T-helper 2 cell treated with Interferon-gamma antibody and Interleukin-4, amounts not matched to agents 100 ng/mL and 5 ng/mL, for 36 hours (primary cell): ENCODE measurements around the gene SLC38A9. TPM values are rescaled to one million over a fixed set of nuclear protein-coding genes. Genes with fewer than 3 reads are reported as not detected.

Experiments
- intact Hi-C: fragments of 100-400 bp; cut with micrococcal nuclease; formaldehyde crosslinking; loops from one replicate; pipeline ENCODE4 v1.15.1; 2023
- total RNA-seq: library from RNA; stranded (reverse); gene quantifications from 2 replicates; pipeline ENCODE4 v1.2.3, GENCODE V29; 2022

The SLC38A9 gene
- total RNA-seq, 1 donor from 2014 or later = 28.2 TPM

GRCh38 chr5:55668356-55668755, 43.8 kb downstream of the SLC38A9 start:
- intact Hi-C loops = no loop called here

GRCh38 chr5:55667938-55668337, 44.2 kb downstream of the SLC38A9 start:
- intact Hi-C loops = no loop called here

GRCh38 chr5:55665065-55665464, 47.1 kb downstream of the SLC38A9 start:
- intact Hi-C loops = no loop called here

- intact Hi-C loops = no loop called here
These were observed 54.7 kb downstream of the SLC38A9 start for GRCh38 chr5:55657443-55657842.

GRCh38 chr5:55650386-55650785, 61.7 kb downstream of the SLC38A9 start:
- intact Hi-C loops = no loop called here

- intact Hi-C loops = no loop called here
These were observed 62.2 kb downstream of the SLC38A9 start for GRCh38 chr5:55649963-55650362.

GRCh38 chr5:55645304-55645703, 66.8 kb downstream of the SLC38A9 start:
- intact Hi-C loops = no loop called here

- intact Hi-C loops = no loop called here
These were observed 73.7 kb downstream of the SLC38A9 start for GRCh38 chr5:55638455-55638854.

GRCh38 chr5:55638051-55638450, 74.1 kb downstream of the SLC38A9 start:
- intact Hi-C loops = no loop called here

GRCh38 chr5:55636683-55637082, 75.4 kb downstream of the SLC38A9 start:
- intact Hi-C loops = no loop called here

GRCh38 chr5:55636177-55636576, 75.9 kb downstream of the SLC38A9 start:
- intact Hi-C loops = no loop called here

- intact Hi-C loops = no loop called here
These were observed 77.3 kb downstream of the SLC38A9 start for GRCh38 chr5:55634866-55635265.

GRCh38 chr5:55634209-55634805, 77.8 kb downstream of the SLC38A9 start:
- intact Hi-C loops = no loop called here

- intact Hi-C loops = no loop called here
These were observed 78.4 kb downstream of the SLC38A9 start for GRCh38 chr5:55633574-55634208.

GRCh38 chr5:55629815-55630214, 82.3 kb downstream of the SLC38A9 start:
- intact Hi-C loops = no loop called here

- intact Hi-C loops = no loop called here
These were observed 85.3 kb downstream of the SLC38A9 start for GRCh38 chr5:55626790-55627189.

- intact Hi-C loops = no loop called here
These were observed 86.2 kb downstream of the SLC38A9 start for GRCh38 chr5:55625913-55626312.

GRCh38 chr5:55625589-55625909, 86.6 kb downstream of the SLC38A9 start:
- intact Hi-C loops = no loop called here

- intact Hi-C loops = no loop called here
These were observed 87.1 kb downstream of the SLC38A9 start for GRCh38 chr5:55624841-55625588.

GRCh38 chr5:55623789-55624188, 88.3 kb downstream of the SLC38A9 start:
- intact Hi-C loops = no loop called here

GRCh38 chr5:55622460-55622859, 89.7 kb downstream of the SLC38A9 start:
- intact Hi-C loops = no loop called here

GRCh38 chr5:55621229-55621628, 90.9 kb downstream of the SLC38A9 start:
- intact Hi-C loops = no loop called here

- intact Hi-C loops = no loop called here
These were observed 91.4 kb downstream of the SLC38A9 start for GRCh38 chr5:55620766-55621160.
